Measurements from ENCODE around the gene S100A9.

Gene S100A9

GRCh38 chr1:153341431-153341934, 16.2 kb upstream of the S100A9 start:
- H3K27ac ChIP-seq, result no peak overlapping the region

GRCh38 chr1:153342178-153342577, 15.5 kb upstream of the S100A9 start:
- no peak overlapping the region for H3K27ac ChIP-seq
- TF ChIP-seq CTCF (conservative IDR thresholded peaks at IDR 0.05), result no peak
- no peak for TF ChIP-seq ZFX (IDR thresholded peaks at IDR 0.05)

More at GRCh38 chr1:153341431-153341934, 16.2 kb upstream of the S100A9 start:
- no peak for TF ChIP-seq CTCF (conservative IDR thresholded peaks at IDR 0.05)
- no peak for TF ChIP-seq ZFX (IDR thresholded peaks at IDR 0.05)

- TF ChIP-seq ZFX (IDR thresholded peaks at IDR 0.05) (no peak), CTCF (conservative IDR thresholded peaks at IDR 0.05) (no peak)
- no peak overlapping the region for H3K27ac ChIP-seq
Observed at GRCh38 chr1:153343040-153343681, 14.5 kb upstream of the S100A9 start.

GRCh38 chr1:153343811-153344717, 13.6 kb upstream of the S100A9 start:
- no peak overlapping the region for H3K27ac ChIP-seq
- TF ChIP-seq ZFX (IDR thresholded peaks at IDR 0.05) (no peak), CTCF (conservative IDR thresholded peaks at IDR 0.05) (no peak)

GRCh38 chr1:153344718-153345025, 13.0 kb upstream of the S100A9 start:
- TF ChIP-seq ZFX (IDR thresholded peaks at IDR 0.05) (no peak), CTCF (conservative IDR thresholded peaks at IDR 0.05) (no peak)
- H3K27ac ChIP-seq, result no peak overlapping the region

GRCh38 chr1:153345187-153346076, 12.2 kb upstream of the S100A9 start:
- no peak overlapping the region for H3K27ac ChIP-seq
- TF ChIP-seq ZFX (IDR thresholded peaks at IDR 0.05), result no peak
- no peak for TF ChIP-seq CTCF (conservative IDR thresholded peaks at IDR 0.05)

Measured in C4-2B (cell line).